DND-41 (cell line): ENCODE data around the gene LRRTM4.

Experiments used
- CTCF ChIP-seq: IDR thresholded peaks from 2 replicates; pipeline ENCODE4 v1.5.1; 2012; ENCODE audit warnings: borderline replicate concordance, low read length, moderate library complexity, mild to moderate bottlenecking; ENCODE audit not compliant: poor library complexity, severe bottlenecking; ENCODE audit errors: extremely low read depth
- EZH2 ChIP-seq: IDR thresholded peaks from 3 replicates; pipeline ENCODE4 v1.6.1; 2012; ENCODE audit warnings: borderline replicate concordance, low read depth, mild to moderate bottlenecking, moderate library complexity, low read length, inconsistent platforms; ENCODE audit not compliant: severe bottlenecking

GRCh38 chr2:77095096-77095495 lies 427.1 kb downstream of the LRRTM4 start:
- TF ChIP-seq CTCF (no peak), EZH2 (no peak)
